Keratinocyte (primary cell): Measurements from ENCODE around the gene CAMKMT. TPM values are rescaled to one million over a fixed set of nuclear protein-coding genes. Genes with fewer than 3 reads are reported as not detected.

ENCODE experiments used
- DNase-seq: peaks from one replicate; pipeline ENCODE4 v3.0.0-alpha.2; 2011; ENCODE audit warnings: low read depth, missing footprints, low spot score
- FAIRE-seq: peaks from 2 replicates; lab custom pipeline; 2011; peaks lifted over from hg19 to GRCh38; lab: Jason Lieb, UNC
- H2AFZ ChIP-seq: 2 replicates; pipeline ENCODE4 v1.6.0; 2012; ENCODE audit warnings: low read length, control low read depth, inconsistent platforms; ENCODE audit not compliant: control insufficient read depth
- H3K27ac ChIP-seq: 2 replicates; pipeline ENCODE4 v1.5.1; 2011; ENCODE audit warnings: low read length; ENCODE audit not compliant: control insufficient read depth, insufficient read depth
- H3K27me3 ChIP-seq: 3 replicates; pipeline ENCODE4 v1.6.0; 2011; ENCODE audit warnings: low read length; ENCODE audit not compliant: control insufficient read depth, insufficient read depth; ENCODE audit errors: extremely low read depth
- H3K36me3 ChIP-seq, 2 experiments: 2 replicates in 1 of 2; 3 replicates in 1 of 2; pipeline ENCODE4 v1.5.1; 2011; ENCODE audit warnings: low read length in 2 of 2, mild to moderate bottlenecking in 1 of 2; ENCODE audit not compliant: control insufficient read depth in 2 of 2, insufficient read depth in 2 of 2; ENCODE audit errors: extremely low read depth in 1 of 2
- H3K4me1 ChIP-seq: 3 replicates; pipeline ENCODE4 v1.5.1; 2011; ENCODE audit warnings: low read length; ENCODE audit not compliant: control insufficient read depth, insufficient read depth; ENCODE audit errors: extremely low read depth
- H3K4me2 ChIP-seq: 3 replicates; pipeline ENCODE4 v1.6.0; 2011; ENCODE audit warnings: low read depth, low read length; ENCODE audit not compliant: control insufficient read depth, insufficient read depth; ENCODE audit errors: extremely low read depth
- H3K4me3 ChIP-seq, 3 experiments: fragments of 200-600 bp in 1 of 3; sonication (generic) in 1 of 3; 2 replicates in 2 of 3; 3 replicates in 1 of 3; pipeline ENCODE4 v1.5.1; 2011 to 2016; ENCODE audit warnings: low read length in 3 of 3, mild to moderate bottlenecking in 3 of 3, control low read depth in 2 of 3, inconsistent platforms in 1 of 3, low read depth in 1 of 3, mixed read lengths in 1 of 3, mixed run types in 1 of 3, moderate library complexity in 1 of 3; ENCODE audit not compliant: control insufficient read depth in 2 of 3, insufficient read depth in 2 of 3; ENCODE audit errors: extremely low read depth in 1 of 3
- H3K79me2 ChIP-seq: 2 replicates; pipeline ENCODE4 v1.6.0; 2012; ENCODE audit warnings: low read length; ENCODE audit not compliant: control insufficient read depth, insufficient read depth
- H3K9ac ChIP-seq: 3 replicates; pipeline ENCODE4 v1.6.0; 2011; ENCODE audit warnings: low read length; ENCODE audit not compliant: control insufficient read depth, insufficient read depth; ENCODE audit errors: extremely low read depth
- H3K9me1 ChIP-seq: 3 replicates; pipeline ENCODE4 v1.6.0; 2011; ENCODE audit warnings: low read length; ENCODE audit not compliant: control insufficient read depth, insufficient read depth; ENCODE audit errors: extremely low read depth
- H3K9me3 ChIP-seq: 2 replicates; pipeline ENCODE4 v1.5.1; 2012; ENCODE audit warnings: low read depth, low read length; ENCODE audit not compliant: control insufficient read depth
- H4K20me1 ChIP-seq: 3 replicates; pipeline ENCODE4 v1.6.0; 2011; ENCODE audit warnings: low read length; ENCODE audit not compliant: control insufficient read depth, insufficient read depth; ENCODE audit errors: extremely low read depth
- CTCF ChIP-seq, 3 experiments: IDR thresholded peaks in 1 of 3; conservative IDR thresholded peaks in 1 of 3; optimal IDR thresholded peaks in 1 of 3; 2 replicates in 2 of 3; 3 replicates in 1 of 3; pipeline versions ENCODE3 to v1.5.1; 2011; ENCODE audit warnings: low read length in 3 of 3, mild to moderate bottlenecking in 3 of 3, moderate library complexity in 2 of 3, control low read depth in 1 of 3, inconsistent platforms in 1 of 3; ENCODE audit not compliant: insufficient read depth in 2 of 3; ENCODE audit errors: extremely low read depth in 1 of 3
- EZH2 ChIP-seq: IDR thresholded peaks from one replicate; pipeline ENCODE4 v1.6.1; 2012; ENCODE audit warnings: inconsistent platforms, mild to moderate bottlenecking, low read length, moderate library complexity
- dilution Hi-C: fragments of 300-500 bp; cut with MboI; formaldehyde crosslinking; loops from one replicate; pipeline ENCODE4 v1.7.0; 2020; ENCODE audit warnings: low sequenced_read_pairs; ENCODE audit not compliant: extremely low pct_ligation_motif_present
- polyA plus RNA-seq, 5 experiments: library from polyadenylated mRNA; depleted of rRNA in 3 of 5; stranded (reverse) in 3 of 5; stranded (forward) in 1 of 5; unstranded in 1 of 5; fragments of >200 nt; gene quantifications; 1 replicate in 1 of 5; 2 replicates in 3 of 5; 3 replicates in 1 of 5; pipeline versions ENCODE4 v1.2.1 to v1.2.3, GENCODE V29; 2011 to 2012; ENCODE audit warnings: missing spikeins in 2 of 5, low read depth in 1 of 5, low replicate concordance in 1 of 5

CAMKMT gene
- polyA plus RNA-seq, 1 donor (not counting 4 experiments of a cell fraction or from before 2014, with no cell fraction given) = 9.9 TPM

- H3K27ac ChIP-seq = no peak overlapping the region
- peaks cover 4% of the 10 kb centered on the region for H3K4me1 ChIP-seq
- no peaks in the 10 kb centered on the region for H3K79me2 ChIP-seq
- FAIRE-seq = no peak
- TF ChIP-seq EZH2 (no peak), CTCF (optimal IDR thresholded peaks at IDR 0.05 in 1 of 3, IDR thresholded peaks at IDR 0.05 in 1 of 3, conservative IDR thresholded peaks at IDR 0.05 in 1 of 3; ENCODE audit: extremely low read depth in 1 of 3, insufficient read depth in 2 of 3, low read length in 3 of 3) (no peak)
- H3K9me1 ChIP-seq = no peaks in the 10 kb centered on the region
- no peak overlapping the region for H3K9ac ChIP-seq
- no peaks in the 10 kb centered on the region for H3K9me3 ChIP-seq
- H3K4me3 ChIP-seq = no peak overlapping the region
- no peak overlapping the region for H3K4me2 ChIP-seq
- dilution Hi-C loops = no loop called here
- no peaks in the 10 kb centered on the region for H3K36me3 ChIP-seq
- H3K27me3 ChIP-seq = no peaks in the 10 kb centered on the region
- no peak for DNase-seq
- H4K20me1 ChIP-seq = no peaks in the 10 kb centered on the region
- H2AFZ ChIP-seq = no peak overlapping the region
Measured at GRCh38 chr2:44744961-44745892, 383.5 kb downstream of the CAMKMT start.

GRCh38 chr2:44745922-44746766 lies 384.4 kb downstream of the CAMKMT start:
- dilution Hi-C loops = no loop called here
- no peaks in the 10 kb centered on the region for H4K20me1 ChIP-seq
- no peak overlapping the region for H3K4me3 ChIP-seq
- H3K9me3 ChIP-seq = no peaks in the 10 kb centered on the region
- FAIRE-seq (no peak), DNase-seq (no peak)
- no peak for TF ChIP-seq CTCF (optimal IDR thresholded peaks at IDR 0.05 in 1 of 3, IDR thresholded peaks at IDR 0.05 in 1 of 3, conservative IDR thresholded peaks at IDR 0.05 in 1 of 3; ENCODE audit: extremely low read depth in 1 of 3, insufficient read depth in 2 of 3, low read length in 3 of 3)
- TF ChIP-seq EZH2 = no peak
- no peaks in the 10 kb centered on the region for H3K9me1 ChIP-seq
- no peaks in the 10 kb centered on the region for H3K36me3 ChIP-seq
- no peaks in the 10 kb centered on the region for H3K27me3 ChIP-seq
- H2AFZ ChIP-seq = no peak overlapping the region
- no peak overlapping the region for H3K27ac ChIP-seq
- no peak overlapping the region for H3K4me2 ChIP-seq
- H3K79me2 ChIP-seq = no peaks in the 10 kb centered on the region
- no peak overlapping the region for H3K9ac ChIP-seq
- H3K4me1 ChIP-seq = peaks cover 4% of the 10 kb centered on the region
